HuH-7.5 (cell line): ENCODE results near the gene TAS1R1.

Source experiments
- DNase-seq: peaks from one replicate; pipeline ENCODE4 v3.0.0; 2011; ENCODE audit warnings: low spot score

Gene TAS1R1

DNA sequence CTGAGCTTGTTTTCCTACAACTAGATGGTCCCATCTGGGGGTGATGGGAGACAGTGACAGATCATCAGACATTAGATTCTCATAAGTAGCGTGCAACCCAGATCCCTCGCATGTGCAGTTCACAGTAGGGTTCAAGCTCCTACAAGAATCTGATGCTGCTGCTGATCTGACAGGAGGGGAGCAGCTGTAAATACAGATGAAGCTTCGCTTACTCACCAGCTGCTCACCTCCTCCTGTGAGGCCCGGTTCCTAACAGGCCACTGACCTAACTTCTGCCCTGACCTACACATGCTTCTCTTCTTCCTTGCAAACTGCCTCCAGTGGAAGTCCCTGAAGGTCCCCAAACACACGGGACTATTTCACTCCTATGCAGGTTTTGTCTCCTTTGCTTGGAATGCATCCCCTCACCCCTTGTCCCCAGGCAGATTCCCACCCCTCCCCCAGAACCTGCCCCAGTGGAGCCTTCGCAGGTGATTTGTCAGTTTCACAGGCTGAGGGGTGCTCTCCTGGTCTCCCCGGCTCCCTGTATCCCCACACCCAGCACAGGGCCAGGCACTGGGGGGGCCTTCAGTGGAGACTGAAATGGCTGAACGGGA lies 19.0 kb downstream of the TAS1R1 start:
- no peak for DNase-seq

DNA sequence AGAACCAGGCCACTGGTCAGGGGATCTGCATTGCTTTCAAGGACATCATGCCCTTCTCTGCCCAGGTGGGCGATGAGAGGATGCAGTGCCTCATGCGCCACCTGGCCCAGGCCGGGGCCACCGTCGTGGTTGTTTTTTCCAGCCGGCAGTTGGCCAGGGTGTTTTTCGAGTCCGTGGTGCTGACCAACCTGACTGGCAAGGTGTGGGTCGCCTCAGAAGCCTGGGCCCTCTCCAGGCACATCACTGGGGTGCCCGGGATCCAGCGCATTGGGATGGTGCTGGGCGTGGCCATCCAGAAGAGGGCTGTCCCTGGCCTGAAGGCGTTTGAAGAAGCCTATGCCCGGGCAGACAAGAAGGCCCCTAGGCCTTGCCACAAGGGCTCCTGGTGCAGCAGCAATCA lies 19.7 kb downstream of the TAS1R1 start:
- DNase-seq, result no peak

DNA sequence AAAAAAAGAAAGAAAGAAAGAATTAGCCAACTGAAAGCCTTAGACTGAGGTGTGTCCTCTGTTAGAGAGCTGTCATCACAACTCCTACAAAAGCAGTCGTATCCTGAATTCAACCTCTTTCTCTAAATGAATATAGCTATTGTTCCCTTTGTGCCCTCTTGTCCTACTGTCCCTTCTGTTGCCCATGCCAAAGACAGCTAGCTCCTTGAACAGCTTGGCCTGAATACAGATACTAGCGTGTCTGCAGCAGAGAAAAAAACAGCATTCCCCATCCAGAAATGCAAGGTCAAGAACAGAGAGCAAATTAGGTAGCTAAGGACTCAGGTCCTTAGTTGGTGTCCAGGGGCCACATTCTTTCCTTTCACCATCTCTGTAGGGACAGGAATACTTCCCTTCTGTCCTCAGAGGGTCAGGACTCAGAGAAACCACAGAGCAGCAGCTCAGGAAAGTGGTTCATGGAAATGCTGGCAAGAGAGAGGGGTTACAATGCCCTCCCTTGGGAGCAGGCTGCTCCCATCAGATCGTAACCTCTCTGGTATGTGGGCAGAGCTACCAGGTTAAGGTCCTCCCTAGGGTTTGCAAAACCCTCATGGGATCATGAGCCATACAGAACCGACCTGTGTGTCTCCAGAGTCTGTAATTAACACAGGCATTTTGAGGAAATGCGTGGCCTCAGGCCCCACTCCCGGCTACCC lies 22.9 kb downstream of the TAS1R1 start:
- DNase-seq, result no peak

DNA sequence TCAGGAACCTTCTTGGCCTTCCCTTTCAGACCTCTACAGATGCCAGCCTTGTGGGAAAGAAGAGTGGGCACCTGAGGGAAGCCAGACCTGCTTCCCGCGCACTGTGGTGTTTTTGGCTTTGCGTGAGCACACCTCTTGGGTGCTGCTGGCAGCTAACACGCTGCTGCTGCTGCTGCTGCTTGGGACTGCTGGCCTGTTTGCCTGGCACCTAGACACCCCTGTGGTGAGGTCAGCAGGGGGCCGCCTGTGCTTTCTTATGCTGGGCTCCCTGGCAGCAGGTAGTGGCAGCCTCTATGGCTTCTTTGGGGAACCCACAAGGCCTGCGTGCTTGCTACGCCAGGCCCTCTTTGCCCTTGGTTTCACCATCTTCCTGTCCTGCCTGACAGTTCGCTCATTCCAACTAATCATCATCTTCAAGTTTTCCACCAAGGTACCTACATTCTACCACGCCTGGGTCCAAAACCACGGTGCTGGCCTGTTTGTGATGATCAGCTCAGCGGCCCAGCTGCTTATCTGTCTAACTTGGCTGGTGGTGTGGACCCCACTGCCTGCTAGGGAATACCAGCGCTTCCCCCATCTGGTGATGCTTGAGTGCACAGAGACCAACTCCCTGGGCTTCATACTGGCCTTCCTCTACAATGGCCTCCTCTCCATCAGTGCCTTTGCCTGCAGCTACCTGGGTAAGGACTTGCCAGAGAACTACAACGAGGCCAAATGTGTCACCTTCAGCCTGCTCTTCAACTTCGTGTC lies 23.7 kb downstream of the TAS1R1 start:
- DNase-seq, result no peak

DNA sequence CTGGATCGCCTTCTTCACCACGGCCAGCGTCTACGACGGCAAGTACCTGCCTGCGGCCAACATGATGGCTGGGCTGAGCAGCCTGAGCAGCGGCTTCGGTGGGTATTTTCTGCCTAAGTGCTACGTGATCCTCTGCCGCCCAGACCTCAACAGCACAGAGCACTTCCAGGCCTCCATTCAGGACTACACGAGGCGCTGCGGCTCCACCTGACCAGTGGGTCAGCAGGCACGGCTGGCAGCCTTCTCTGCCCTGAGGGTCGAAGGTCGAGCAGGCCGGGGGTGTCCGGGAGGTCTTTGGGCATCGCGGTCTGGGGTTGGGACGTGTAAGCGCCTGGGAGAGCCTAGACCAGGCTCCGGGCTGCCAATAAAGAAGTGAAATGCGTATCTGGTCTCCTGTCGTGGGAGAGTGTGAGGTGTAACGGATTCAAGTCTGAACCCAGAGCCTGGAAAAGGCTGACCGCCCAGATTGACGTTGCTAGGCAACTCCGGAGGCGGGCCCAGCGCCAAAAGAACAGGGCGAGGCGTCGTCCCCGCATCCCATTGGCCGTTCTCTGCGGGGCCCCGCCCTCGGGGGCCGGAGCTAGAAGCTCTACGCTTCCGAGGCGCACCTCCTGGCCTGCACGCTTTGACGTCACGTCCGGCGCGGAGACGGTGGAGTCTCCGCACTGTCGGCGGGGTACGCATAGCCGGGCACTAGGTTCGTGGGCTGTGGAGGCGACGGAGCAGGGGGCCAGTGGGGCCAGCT lies 24.4 kb downstream of the TAS1R1 start, which contains the start of gene ZBTB48:
Gene ZBTB48, plus strand, starts transcription at position 621 of the 745 bp plus-strand sequence. CDS start 616 bp downstream, outside the sequence.
- peak; percentile 98 for DNase-seq

DNA sequence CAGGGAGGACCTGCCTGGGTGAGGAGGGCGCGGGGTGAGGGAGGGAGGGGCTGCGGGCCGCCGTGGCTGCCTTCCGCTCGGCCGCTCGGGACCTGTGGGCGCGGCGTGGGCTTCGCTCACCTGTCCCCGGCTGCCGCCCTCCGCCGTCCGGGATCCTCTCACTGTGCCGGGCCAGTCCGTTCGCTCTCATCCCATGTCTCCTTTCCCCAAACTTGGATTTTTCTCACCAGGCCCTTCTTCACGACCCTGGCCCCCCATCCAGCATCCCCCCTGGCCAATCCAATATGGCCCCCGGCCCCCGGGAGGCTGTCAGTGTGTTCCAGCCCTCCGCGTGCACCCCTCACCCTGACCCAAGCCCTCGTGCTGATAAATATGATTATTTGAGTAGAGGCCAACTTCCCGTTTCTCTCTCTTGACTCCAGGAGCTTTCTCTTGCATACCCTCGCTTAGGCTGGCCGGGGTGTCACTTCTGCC lies 25.0 kb downstream of the TAS1R1 start:
- DNase-seq, result no peak

DNA sequence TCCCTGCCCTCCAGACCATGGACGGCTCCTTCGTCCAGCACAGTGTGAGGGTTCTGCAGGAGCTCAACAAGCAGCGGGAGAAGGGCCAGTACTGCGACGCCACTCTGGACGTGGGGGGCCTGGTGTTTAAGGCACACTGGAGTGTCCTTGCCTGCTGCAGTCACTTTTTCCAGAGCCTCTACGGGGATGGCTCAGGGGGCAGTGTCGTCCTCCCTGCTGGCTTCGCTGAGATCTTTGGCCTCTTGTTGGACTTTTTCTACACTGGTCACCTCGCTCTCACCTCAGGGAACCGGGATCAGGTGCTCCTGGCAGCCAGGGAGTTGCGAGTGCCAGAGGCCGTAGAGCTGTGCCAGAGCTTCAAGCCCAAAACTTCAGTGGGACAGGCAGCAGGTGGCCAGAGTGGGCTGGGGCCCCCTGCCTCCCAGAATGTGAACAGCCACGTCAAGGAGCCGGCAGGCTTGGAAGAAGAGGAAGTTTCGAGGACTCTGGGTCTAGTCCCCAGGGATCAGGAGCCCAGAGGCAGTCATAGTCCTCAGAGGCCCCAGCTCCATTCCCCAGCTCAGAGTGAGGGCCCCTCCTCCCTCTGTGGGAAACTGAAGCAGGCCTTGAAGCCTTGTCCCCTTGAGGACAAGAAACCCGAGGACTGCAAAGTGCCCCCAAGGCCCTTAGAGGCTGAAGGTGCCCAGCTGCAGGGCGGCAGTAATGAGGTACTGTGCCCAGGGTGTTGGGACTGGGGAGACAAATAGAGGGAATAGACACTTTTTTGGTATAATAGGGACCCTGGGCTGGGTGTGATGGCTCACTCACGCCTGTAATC lies 25.7 kb downstream of the TAS1R1 start:
- DNase-seq, result no peak

DNA sequence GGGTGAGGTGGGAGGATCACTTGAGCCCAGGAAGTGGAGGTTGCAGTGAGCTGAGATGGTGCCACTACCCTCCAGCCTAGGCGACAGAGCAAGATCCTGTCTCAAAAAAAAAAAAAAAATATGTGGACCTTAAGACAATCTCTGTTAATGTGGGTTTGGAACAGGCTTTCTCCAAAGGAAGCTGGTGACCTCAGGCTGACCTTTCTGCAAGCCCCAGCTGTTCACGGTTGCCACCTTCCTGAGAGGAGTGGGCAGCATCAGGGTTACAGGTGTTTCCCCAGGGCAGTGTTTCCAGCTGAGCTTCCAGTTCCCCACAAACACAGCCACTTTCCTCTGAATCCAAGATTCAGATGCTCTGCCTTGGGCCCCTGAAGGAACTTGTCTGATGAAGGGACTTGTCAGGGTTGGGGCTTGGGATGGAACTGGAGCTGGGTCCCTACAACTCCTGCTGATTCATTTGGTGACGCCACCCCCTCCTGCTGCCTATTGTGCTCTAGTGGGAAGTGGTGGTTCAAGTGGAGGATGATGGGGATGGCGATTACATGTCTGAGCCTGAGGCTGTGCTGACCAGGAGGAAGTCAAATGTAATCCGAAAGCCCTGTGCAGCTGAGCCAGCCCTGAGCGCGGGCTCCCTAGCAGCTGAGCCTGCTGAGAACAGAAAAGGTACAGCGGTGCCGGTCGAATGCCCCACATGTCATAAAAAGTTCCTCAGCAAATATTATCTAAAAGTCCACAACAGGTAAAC lies 26.6 kb downstream of the TAS1R1 start:
- no peak for DNase-seq

DNA sequence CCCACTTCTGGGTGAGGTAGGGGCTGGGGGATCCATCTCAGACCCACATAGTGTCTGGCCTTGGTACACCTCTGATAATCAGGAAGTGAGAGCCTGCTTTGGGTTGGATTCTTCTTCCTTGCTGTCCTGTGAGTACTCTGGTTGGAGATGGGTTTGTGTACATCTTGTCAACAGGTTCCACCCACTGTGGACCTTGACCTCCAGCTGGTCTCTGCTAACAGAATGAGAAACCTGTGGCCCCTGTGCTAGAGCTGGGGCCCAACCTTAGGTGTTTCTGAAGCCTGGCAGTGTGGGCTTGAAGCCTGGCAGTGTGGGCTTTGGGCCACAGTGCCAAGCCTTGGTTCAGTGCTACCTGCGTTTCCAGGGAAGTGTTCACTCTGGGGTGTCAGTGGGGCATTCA lies 27.3 kb downstream of the TAS1R1 start:
- DNase-seq, result peak; percentile 91

DNA sequence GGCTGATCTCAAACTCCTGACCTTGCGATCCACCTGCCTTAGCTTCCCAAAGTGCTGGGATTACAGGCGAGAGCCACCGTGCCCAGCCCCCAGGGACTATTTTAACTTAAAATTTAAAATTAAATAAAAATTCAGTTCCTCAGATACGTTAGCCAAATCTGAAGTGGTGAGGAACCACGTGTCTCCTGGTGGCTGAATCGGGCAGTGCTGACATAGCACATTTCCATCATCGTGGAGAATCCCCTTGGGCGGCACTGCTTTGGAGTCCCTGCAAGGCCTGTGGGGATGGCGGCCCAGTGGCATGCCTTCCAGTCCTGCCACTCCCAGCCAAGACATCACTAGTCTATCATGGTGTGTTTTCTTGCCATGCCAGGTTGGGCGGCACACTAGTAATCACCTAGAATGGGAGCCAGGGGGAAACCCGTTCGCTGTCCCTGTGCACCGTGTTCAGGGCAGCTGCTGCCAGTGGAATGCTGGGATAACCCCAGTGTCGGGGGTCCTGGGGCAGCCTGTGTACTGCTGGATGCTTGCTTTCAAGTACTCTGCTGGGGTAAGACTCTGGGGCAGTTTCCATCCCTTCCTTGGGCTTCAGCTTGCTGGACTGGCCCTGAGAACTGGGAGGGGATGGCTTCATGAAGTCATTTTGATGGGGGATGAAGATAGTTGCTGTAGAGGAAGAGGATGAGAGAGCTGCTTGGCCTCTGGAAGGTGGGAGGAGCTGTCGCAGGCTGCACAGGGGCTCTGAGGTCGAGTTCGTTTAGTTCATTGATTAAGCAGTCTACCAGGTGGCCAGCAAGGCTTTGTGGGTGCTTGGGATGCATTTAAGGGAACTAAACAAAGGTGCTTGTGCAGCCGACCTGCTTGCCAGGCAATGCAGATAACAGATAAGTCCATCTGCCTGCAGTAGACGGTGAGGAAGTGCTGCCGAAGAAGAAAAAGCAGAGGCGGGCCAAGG lies 29.3 kb downstream of the TAS1R1 start:
- DNase-seq, result no peak

DNA sequence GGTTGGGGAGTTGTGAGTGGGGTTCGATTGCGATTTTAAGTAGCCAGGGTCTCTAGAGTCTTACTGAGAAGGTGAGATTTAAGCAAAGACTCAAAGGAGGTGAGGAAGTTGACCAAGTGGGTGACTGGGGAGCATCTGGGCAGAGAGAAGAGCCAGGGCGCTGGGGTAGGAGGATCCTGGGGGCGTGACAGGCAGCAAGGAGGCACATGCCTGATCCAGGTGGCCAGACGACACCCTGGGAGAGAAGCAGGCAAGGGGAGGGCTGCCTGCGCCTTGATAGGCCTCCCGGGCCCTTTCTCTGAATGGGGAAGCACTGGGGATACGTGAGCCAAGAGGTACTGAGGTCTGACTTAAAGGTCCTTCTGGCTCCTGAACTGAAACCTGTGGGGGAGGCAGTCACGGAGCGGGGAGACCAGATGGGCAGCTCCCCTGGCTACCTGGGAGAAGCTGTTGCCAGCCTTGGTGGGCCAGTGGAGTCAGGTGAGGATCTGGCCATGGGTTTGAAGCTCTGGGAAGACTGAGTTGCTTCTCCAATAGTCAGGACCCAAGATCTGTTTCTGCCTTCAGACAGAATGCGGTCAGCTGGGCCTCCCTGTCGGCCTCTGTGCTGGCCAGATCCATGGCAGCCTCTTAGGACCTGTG lies 30.1 kb downstream of the TAS1R1 start:
- no peak for DNase-seq

DNA sequence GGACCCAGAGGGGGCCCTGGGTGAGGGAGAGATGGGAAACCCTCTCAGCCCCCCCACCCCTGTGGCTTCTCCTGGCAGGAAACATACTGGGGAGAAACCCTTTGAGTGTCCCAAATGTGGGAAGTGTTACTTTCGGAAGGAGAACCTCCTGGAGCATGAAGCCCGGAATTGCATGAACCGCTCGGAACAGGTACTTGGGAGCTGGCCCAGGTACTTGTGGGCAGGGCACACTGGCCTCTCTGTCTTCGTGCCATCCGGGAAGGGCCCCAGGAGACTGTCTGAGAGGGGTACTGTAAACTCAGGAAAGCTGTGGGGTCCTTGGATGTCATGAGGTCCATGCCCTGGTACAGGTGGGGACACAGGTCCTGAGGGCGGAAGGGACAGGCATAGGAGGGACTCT lies 30.7 kb downstream of the TAS1R1 start:
- no peak for DNase-seq

DNA sequence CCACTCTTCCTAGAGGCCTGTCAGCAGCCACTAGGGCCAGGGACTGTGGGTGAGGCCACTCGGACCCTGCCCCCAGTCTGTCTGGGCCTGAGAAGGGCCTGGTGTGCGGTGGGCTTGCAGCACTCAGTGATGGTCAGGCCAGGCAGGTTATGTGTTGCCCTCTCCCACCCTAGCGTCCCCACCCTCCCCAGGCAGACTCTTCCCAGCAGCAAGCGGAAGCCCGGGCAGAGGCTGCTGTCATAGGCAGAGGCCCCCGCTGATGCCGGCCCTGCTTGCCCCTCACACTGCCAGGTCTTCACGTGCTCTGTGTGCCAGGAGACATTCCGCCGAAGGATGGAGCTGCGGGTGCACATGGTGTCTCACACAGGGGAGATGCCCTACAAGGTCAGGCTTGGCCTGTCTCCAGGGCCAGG lies 31.3 kb downstream of the TAS1R1 start:
- no peak for DNase-seq

DNA sequence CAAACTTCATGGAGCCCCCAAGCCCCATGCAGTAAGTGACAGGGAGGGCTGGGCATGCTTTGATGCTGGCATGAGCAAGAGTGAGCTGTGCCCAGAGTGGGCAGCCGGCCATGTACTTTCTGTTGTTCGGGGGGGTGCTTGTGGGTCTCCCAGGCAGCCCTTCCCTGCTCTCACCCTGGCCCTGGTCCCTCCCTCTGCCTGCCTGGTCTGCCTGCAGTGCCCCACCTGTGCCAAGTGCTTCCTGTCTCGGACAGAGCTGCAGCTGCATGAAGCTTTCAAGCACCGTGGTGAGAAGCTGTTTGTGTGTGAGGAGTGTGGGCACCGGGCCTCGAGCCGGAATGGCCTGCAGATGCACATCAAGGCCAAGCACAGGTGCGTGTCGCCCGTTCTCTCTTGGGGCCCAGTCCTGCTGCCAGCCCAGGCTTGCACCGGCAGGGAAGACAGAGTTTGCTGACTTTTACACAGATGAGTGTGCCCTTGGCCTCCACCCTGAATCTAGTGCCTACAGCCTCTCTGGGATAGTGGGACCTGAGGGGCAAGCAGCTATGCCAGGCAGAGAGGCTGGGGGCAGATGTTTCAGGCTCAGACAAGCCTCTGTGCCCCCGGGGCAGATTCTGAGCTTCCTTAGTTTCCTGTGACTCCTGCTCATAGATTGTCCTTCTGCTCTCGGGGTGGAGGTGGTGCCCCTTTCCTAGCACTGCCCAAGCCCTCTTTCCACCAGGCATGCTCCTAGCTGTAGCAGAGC lies 32.3 kb downstream of the TAS1R1 start:
- DNase-seq, result no peak

DNA sequence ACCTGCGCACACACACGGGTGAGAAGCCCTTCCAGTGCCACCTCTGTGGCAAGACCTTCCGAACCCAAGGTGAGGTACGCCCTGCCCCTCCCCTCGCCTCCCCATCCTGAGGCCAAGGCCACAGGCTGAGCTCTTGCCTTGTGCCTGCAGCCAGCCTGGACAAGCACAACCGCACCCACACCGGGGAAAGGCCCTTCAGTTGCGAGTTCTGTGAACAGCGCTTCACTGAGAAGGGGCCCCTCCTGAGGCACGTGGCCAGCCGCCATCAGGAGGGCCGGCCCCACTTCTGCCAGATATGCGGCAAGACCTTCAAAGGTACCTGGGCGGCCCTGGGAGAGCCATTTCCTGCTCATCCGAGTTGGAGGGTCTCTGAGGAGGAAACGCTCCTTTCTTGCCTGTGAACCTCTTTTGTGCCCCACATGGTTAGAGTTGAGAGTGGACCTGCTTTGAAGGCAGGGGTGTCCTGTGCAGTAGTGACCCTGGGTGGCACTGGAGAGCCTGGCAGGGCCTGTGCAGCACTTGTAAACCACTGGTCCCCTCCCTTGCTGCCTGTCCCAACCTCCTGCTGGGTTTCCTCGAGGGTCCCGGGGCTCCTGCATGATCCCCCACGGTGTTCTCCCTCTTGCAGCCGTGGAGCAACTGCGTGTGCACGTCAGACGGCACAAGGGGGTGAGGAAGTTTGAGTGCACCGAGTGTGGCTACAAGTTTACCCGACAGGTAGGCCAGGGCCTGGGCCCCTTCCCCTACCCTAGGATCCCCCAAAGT lies 33.2 kb downstream of the TAS1R1 start:
- no peak for DNase-seq

DNA sequence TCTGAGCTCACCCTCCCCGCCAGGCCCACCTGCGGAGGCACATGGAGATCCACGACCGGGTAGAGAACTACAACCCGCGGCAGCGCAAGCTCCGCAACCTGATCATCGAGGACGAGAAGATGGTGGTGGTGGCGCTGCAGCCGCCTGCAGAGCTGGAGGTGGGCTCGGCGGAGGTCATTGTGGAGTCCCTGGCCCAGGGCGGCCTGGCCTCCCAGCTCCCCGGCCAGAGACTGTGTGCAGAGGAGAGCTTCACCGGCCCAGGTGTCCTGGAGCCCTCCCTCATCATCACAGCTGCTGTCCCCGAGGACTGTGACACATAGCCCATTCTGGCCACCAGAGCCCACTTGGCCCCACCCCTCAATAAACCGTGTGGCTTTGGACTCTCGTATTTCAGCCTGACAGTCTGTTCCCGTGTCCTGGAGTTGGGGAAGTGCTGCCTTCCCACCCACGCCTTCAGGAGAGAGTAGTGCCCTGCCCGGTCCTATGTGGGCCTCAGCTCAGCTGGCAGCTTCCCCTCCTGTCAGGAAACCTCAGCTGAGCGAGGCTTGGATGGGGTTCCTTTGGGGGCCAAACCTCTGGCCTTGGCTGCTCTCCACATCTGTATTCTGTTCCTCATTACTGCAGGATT lies 33.9 kb downstream of the TAS1R1 start:
- DNase-seq, result no peak

DNA sequence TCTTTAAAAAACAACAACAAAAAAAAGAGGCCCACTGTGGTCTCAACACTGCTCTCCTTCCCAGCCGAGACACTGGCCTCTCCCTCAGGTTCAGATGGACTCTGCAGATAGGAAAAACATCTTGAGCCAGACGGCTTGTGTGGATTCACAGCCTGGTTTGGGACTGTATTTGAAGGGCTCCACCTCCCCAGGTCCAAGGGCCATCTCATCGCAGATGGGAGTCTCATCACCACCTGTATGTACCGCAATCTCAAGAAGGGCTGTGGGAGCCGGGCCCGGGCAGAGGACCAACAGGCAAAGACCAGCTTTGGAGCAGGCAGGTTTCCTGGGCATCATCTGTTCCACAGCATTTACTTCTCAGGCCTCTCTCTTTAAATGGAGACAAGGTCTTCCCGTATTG lies 34.9 kb downstream of the TAS1R1 start:
- DNase-seq, result no peak
